ENCODE results near the gene SCAMP3. TPM values are rescaled to one million over a fixed set of nuclear protein-coding genes. Genes with fewer than 3 reads are reported as not detected.
A peak's percentile ranks its signal among the peaks of the same experiment; 100 is the strongest.
"Not testable (repeated sequence)": the region's sequence is repeated elsewhere in the genome, so short reads cannot be mapped to it uniquely, and the experiment has no call there.

SCAMP3 gene
- 10 to 100 TPM; 29.9 to 76.7 (median 53.8) TPM for polyA plus RNA-seq

DNA sequence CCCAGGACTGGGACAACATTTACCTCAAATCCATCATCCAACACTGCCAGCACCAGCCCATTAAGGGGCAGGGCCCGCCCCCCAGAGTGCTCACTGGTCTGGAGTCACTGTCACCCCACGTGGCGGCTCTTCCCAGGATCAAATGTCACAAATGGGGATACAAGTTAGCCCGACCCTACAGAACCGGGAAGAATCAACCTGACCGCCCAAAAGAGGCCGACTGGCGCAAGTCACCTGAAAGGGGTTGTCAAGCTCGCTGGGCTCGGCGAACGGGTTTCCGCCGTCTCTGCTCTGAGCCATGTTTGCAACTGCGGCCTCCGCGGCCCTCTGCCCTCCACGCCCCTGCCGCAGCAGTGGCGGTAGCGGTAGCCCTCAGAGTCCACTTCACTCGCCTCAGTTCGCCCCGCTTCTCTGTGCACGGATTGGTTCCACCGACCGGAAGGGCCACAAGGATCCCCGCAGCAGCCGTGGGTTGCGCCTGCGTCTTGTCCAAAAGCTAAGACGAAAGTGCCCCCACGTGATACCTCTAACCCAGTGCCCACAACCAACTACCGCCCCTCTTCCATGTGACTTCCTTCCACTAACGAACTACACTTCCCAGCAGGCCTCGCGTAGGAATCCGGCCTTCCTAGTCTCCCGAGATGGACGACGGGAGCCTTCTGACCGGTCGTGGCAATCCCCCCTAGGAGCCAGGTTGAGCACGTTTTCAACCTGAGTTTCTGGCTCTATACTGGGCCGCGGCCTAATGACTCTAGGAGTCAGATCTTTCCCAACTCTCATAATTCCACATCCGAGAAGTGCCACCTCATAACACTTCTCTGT, at the start of gene SCAMP3:
TSS of gene SCAMP3 (minus strand) at position 509 of the 822 bp plus-strand sequence. CDS start at position 300, 209 bp downstream.
- H3K27ac ChIP-seq (ENCODE audit: low read depth, low read length) = peak within 1 kb of the TSS; percentile 11
- WGBS, 3 donors = 0% methylated on average over 42 to 47 of the region's 47 CpGs

DNA sequence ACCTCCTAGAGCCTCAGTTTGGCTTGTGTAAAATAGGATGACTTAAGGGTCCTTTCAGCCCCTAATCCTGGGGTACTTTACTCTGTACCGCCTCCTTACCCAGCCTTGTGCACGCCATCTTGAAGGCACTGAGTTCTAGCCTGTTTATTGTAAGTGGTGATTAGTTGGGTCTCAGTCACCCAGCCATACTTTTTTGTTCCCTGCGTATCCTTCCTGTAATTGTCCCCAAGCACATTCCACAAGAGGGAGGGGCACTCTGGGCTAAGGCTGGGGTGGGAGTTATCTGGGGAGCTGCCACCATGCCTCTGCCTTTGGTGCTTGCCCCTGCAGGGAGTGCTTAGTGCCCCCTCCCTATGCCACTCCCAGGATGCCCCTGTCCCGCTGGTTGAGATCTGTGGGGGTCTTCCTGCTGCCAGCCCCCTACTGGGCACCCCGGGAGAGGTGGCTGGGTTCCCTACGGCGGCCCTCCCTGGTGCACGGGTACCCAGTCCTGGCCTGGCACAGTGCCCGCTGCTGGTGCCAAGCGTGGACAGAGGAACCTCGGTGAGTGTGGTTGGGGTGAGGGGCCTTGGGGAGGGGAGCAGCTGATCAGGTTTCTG, 47.4 kb upstream of the SCAMP3 start:
- no peak overlapping the region for H3K27ac ChIP-seq (ENCODE audit: low read depth, low read length)
- WGBS, 3 donors = 6 to 13% (median 10%) methylated on average over 11 of the region's 11 CpGs

DNA sequence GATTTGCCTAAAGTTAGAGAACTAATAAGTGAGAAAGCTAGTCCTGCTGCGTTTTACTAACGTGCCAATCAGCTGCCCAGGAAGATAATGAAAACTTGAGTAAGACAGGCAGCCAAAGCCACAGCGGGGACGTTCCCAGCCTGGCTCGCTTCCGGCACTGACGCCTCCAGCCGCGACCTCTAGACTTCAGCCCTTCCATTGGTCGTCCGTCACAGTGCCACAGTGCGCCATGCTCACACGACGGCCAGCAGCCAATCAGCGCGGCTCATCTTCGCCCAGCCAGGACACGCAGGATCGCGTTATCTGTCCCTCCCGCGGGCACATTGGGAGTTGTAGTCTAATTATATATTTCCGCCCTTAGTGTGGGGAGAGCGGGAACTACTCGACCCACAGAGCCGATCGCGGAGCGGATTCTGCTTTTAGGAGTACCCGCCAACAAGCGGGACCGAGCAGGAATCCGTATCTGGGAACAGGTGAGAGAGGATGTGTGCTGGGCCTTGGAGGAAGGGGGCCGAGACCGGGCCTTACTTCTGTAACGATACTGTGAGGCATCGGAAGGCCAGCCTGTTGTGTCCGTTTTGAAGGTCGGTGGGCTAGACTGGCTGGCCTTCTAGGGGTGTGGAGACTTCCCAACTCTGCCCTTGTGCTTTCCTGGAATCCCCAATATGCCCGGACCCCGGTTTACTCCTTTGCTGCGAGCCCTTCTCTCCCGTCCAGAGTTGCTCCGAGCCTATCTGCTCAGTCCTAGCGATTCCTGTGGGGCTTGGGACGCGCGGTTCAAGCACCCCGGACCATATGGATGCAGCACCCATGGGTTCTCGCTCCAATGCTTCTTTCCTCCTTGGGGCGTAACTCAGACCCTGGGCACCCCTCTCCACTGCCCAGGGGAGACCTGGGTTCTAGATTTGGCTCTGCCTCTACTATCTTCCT, 46.6 kb upstream of the SCAMP3 start, which contains the start of gene FDPS:
TSS of gene FDPS (plus strand) at position 374 of the 930 bp plus-strand sequence. CDS start 924 bp downstream, outside the sequence.
- H3K27ac ChIP-seq (ENCODE audit: low read depth, low read length) = no peak within 1 kb of the TSS
- 0 to 1% (median 0%) methylated on average over 51 of the region's 51 CpGs for WGBS, 3 donors

DNA sequence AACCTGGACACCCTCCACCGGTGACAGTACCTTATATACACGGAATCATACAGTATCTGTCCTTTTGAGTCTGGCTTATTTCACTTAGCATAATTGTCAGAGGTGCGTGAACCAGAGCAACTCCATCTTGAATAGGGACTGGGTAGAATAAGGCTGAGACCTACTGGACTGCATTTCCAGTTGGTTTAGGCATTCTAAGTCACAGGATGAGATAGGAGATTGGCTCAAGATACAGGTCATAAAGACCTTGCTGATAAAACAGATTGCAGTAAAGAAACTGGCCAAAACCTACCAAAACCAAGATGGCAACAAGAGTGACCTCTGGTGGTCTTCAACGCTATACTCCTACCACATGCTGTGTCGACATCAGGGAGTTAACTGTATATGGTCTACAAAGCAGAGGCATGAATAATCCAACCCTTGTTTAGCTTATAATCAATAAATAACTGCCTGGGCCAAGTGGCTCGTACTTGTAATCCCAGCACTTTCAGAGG, 45.1 kb upstream of the SCAMP3 start:
- WGBS, 3 donors = 50 to 53% (median 52%) methylated on average over 6 of the region's 6 CpGs
- no peak overlapping the region for H3K27ac ChIP-seq (ENCODE audit: low read depth, low read length)

DNA sequence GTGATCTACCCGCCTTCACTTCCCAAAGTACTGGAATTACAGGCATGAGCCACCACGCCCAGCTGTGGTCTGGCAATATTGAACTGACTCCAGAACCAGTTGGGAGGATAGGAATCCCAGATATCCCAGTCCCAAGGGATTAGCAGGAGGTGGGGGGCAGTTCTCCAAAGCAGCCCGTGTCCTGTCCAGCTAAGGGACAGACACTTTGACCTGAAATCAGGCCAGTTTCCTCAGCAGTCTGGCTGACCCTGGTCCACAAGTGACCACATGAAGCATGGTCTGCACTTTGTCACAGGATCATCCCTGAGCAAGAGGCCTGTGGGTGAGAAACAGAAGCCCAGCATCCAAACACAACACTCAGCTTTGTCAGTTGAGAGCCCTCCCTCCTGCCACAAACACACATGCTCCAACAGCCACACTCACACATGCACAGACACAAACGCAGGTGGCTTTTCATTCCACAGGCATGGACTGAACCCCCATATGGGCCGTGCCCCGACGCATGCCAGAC, 43.8 kb upstream of the SCAMP3 start:
- no peak overlapping the region for H3K27ac ChIP-seq (ENCODE audit: low read depth, low read length)
- 65 to 82% (median 74%) methylated on average over 7 of the region's 7 CpGs for WGBS, 3 donors

DNA sequence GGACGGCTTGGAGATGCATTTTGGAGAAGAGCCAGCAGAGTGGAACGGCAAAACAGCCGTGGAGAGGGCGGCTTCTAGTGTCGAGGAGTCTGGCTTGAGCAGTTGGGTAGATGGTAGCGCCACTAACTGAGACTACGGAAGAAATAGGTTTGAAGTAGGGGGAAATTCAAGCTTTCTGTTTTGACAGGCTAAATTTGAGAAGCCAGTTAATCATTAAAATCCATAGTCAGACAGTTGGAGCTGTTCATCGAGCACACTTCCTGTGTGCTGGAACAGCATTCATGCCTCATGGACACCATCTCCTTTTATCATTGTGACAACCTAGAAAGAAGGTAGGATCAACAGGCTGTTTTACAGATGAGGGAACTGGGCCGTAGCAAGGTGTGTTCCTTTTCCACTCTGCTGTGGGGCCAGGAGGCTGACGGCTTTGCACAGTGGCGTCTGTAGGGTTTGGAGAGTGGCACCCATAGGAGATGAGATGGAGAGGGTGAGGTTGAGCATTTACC, 42.5 kb upstream of the SCAMP3 start:
- 64 to 85% (median 75%) methylated on average over 11 of the region's 11 CpGs for WGBS, 3 donors
- no peak overlapping the region for H3K27ac ChIP-seq (ENCODE audit: low read depth, low read length)

DNA sequence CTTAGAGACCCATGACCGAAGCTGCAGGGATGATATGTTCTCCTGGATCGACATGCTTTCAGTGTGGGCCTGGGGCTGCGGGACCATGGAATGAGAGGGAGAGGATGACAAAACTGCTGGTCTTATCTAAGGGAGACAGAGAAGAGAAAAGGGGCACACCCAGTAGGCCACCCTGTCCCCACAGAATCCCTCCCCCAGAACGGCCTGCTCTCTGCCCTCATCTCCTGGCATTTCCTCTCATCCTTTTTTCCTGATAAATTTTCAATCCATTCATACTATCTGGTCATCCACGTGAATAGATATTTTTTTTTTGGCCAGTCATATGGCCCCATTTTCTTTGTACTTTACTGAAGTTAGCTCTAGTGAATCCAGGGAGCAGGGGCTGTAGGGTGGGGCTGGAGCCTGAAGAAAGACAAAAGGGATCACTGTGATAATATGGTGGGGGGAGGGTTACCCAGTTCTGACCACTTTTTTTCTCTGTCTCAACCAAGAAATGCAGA, 39.2 kb upstream of the SCAMP3 start, which contains the start of gene PKLR:
TSS of gene PKLR (minus strand) at position 97 of the 500 bp plus-strand sequence. CDS start at position 54, 43 bp downstream.
- H3K27ac ChIP-seq (ENCODE audit: low read depth, low read length) = no peak within 1 kb of the TSS
- WGBS, 3 donors = 82 to 90% (median 89%) methylated on average over 5 of the region's 5 CpGs

DNA sequence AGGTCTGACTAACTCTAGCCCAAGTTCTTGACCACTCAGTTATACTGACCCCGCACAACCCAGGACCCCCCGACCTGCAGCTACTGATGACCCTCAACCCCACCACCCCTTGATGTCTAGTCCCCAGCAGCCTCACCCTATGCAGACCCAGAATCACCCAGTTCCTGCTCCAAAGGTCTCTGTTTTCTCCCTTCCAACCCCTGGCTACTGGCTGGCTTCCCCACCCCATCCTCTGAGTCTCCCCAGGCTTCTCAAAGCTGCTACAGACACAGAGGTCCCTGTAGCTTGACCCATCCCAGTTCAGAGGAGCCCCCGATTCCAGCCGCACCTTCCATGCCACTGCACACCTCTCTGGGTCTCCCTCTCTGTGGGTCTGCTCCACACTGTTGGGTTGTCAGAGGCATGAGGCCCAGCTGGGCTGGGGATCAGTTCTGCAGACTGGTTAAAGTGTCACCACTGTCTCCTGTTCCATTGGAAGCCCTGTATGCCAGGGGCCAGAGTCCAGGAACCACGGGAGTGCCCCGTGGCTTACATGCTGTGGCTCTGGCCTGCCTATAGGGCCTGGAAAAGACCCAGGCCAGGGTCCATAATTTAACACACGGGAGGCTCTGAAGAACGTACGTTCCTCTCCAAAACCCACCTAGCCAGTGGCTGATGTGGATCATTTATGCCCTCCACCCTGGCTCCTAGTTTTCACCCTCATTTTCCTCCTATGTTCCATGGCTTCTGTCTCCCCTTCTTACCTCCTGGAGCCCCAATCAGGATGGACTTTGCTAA, 38.6 kb upstream of the SCAMP3 start:
- 81 to 87% (median 85%) methylated on average over 9 of the region's 9 CpGs for WGBS, 3 donors
- H3K27ac ChIP-seq (ENCODE audit: low read depth, low read length) = no peak overlapping the region

DNA sequence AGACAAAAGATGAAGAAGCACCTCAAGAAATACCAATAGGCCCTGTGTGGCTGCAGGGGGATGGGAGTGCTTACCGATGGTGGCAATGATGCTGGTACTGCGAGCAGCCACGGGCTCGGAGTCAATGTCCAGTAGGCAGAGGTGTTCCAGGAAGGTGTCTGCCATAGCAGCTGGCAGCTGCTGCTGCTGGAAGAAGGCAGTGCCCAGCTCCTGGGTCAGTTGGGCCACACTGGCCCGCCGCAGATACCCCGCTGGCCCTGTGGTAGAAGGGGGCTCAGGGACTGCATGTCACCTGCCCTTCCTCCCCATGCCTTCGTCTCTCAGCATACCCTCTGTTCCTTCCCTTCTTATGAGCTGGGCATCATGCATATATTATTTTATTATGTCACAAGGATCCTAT, 37.9 kb upstream of the SCAMP3 start:
- WGBS, 3 donors = 88 to 95% (median 95%) methylated on average over 8 of the region's 8 CpGs

DNA sequence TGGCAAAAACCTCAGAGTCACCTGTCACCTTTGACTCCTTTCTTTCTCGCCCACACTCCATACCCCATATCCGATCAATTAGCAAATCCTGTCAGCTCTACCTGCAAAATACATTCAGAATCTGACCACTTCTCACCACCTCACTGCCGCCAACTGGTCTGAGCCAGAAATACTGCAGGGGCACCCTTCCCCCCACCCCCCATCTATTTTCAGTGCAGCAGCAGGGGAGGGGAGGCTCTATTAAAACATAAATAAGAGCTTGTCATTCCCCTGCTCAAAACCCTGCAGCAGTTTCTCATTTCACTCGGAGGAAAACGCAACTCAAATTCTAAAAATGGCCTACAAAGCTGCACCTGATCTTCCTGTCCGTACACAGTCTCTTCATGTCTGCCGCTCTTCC, 35.2 kb upstream of the SCAMP3 start:
- 69 to 76% (median 70%) methylated on average over 7 of the region's 7 CpGs for WGBS, 3 donors
- no peak overlapping the region for H3K27ac ChIP-seq (ENCODE audit: low read depth, low read length)

More for the DNA sequence above, 37.9 kb upstream of the SCAMP3 start:
- no peak overlapping the region for H3K27ac ChIP-seq (ENCODE audit: low read depth, low read length)

DNA sequence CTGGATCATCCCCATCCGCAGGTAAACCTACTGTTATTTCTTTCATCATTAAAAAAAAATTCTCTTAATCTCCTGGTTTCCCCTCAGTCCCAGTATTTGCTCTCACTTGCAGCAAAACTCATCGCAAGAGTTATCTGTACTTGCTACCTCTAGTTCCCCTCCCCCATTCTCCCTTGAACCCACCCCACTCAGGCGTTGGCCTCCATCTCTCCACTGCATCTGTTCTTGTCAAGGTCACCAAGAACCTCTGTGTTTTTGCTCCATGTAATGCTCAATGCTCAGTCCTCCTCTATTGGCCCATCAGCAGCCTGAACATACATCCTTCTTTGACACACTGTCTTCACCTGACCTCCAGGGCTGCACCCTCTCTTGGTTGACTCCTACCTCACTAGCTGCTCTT, 34.5 kb upstream of the SCAMP3 start:
- WGBS, 3 donors = 58 to 93% (median 93%) methylated on average over 3 of the region's 3 CpGs
- H3K27ac ChIP-seq (ENCODE audit: low read depth, low read length) = no peak overlapping the region

DNA sequence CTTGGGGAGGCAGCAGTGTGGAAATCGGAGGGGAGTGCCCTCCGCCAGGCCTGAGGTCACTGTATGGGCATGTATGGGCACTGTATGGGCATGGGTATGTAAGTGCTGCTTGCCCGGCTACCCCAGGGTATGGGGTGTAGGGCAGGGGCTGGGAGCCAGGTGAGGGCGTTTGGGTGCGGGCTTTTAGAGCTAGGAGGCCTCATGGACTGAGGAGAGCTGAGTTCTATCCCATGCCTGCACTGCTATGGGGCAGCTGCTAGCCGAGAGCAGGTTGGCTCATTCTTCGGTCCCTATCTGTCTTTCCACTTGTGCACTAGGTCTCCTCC, 33.7 kb upstream of the SCAMP3 start:
- WGBS, 3 donors = 78 to 92% (median 91%) methylated on average over 7 of the region's 7 CpGs
- no peak overlapping the region for H3K27ac ChIP-seq (ENCODE audit: low read depth, low read length)

DNA sequence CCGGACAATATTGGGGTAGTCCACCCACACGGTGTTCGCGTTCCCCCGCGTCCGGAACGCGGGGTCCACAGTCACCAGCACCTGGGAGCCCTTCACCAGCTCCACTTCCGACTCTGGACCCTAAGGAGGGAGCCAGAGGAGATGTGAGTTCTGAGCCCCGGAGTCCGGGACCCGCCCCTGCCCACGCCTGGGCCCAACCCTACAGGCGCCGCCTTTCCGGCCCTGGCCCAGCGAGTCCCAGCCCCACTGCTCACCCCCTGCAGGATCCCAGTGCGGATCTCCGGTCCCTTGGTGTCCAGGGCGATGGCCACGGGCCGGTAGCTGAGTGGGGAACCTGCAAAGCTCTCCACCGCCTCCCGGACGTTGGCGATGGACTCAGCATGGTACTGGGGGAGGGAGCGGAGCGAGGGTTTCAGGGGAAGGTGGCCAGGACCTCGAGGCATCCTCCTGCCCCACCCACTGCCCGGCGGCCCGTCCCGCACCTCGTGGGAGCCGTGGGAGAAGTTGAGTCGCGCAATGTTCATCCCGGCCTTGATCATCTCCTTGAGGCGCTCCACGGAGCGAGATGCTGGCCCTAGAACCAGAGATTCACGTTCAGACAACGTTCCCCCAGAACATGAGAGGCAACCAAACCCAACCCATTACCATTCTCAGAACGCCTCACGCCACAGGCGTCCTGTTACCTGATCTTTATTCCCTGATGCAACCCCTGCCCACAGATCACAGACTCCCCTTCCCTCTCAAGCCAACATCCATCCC, 33.2 kb upstream of the SCAMP3 start:
- WGBS, 3 donors = 12 to 18% (median 15%) methylated on average over 45 to 47 of the region's 47 CpGs
- no peak overlapping the region for H3K27ac ChIP-seq (ENCODE audit: low read depth, low read length)

DNA sequence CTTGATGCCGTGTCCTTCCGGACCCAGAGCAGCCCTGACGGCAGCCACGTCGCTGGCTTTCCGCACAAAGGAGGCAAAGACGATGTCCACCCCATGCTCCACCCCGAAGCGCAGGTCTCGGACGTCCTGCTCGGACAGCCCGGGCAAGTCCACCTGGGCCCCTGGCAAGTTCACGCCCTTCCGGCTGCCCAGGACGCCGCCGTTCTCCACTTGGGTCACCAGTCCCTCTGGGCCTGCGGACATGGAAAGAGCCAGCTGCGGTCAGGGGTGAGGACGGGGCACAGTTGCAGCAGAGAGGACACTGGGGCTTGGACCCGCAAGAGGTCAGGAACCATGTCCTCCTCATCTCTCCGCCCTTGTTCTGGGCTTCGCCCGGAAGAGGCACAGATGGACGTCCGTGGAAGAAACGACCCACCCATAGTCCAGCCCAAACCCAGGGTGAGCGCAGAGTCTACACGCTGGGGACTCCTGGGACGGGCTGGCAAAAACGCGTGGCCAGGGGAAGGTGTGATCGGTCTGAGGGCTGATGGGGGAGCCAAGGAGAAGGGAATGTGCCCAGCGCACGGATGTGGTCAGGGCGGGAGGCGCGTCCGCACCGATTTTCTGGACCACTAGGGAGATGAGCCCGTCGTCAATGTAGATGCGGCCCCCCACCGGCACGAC, 32.5 kb upstream of the SCAMP3 start:
- H3K27ac ChIP-seq (ENCODE audit: low read depth, low read length) = no peak overlapping the region
- 32 to 39% (median 37%) methylated on average over 41 to 46 of the region's 46 CpGs for whole genome bisulfite sequencing, 3 donors

DNA sequence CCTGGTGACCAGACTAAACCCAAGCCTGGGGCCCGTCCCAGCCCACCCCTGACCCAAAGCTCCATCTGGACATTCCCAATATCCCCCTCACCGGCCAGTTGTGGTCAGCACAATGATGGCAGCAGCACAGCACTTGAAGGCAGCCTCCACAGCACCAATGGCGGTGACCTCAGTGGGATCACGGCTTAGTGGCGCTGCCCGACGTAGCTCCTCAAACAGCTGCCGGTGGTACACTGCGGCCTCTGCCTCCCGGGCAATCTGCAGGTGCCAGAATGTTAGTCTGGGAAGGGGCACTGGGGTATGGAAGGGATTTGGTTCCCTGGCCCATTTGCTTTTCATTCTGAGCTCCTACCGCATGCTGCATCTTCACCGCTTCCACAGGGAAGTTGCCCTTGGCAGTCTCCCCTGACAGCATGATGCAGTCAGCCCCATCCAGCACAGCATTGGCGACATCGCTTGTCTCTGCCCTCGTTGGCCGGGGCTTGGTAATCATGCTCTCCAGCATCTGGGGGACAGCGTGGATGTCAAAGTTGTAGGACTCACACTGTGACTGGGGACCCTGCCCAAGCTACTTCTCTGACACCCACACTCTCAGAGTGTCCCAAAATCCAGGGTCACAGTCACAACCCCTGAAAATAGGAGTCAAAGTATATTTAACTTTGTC, 31.1 kb upstream of the SCAMP3 start:
- no peak overlapping the region for H3K27ac ChIP-seq (ENCODE audit: low read depth, low read length)
- WGBS, 3 donors = 80 to 90% (median 89%) methylated on average over 17 of the region's 17 CpGs

DNA sequence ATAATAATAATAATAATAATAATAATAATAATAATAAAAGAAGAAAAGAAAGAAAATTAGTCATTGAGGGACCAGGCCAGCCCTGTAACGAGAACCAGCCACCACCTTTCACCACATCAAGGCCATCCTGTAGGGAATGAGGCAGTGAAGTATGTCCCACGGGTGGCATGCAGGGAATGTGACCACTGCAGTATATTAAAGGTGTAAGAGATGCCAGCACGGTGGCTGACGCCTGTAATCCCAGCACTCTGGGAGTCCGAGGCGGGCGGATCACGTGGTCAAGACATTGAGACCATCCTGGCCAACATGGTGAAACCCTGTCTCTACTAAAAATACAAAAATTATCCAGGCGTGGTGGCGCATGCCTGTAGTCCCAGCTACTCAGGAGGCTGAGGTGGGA, 28.8 kb upstream of the SCAMP3 start:
- not testable (repeated sequence) for H3K27ac ChIP-seq (ENCODE audit: low read depth, low read length)
- WGBS, 3 donors = 77 to 85% (median 83%) methylated on average over 10 of the region's 10 CpGs

Data from adipose tissue (tissue), 3 donors.